ENCODE measurements around the gene P2RX1.

GRCh38 chr17:3915995-3916696, at the start of gene P2RX1:
- no peak for TF ChIP-seq POLR2A (IDR thresholded peaks at IDR 0.05; ENCODE audit: low read length)
- no peak for TF ChIP-seq CTCF (IDR thresholded peaks at IDR 0.05)
- no peak for TF ChIP-seq RFX5 (IDR thresholded peaks at IDR 0.05)
- no peak for TF ChIP-seq FOSL2 (IDR thresholded peaks at IDR 0.05)
- TF ChIP-seq FOSL2 (CRISPR knock-in tag; IDR thresholded peaks at IDR 0.05): no peak
- no peak for TF ChIP-seq BCL3 (IDR thresholded peaks at IDR 0.05)
- TF ChIP-seq JUN (IDR thresholded peaks at IDR 0.05): no peak
- no peak for TF ChIP-seq CHD2 (IDR thresholded peaks at IDR 0.05; ENCODE audit: low read length, partially characterized antibody)
- no peak for TF ChIP-seq EHMT2 (IDR thresholded peaks at IDR 0.05; ENCODE audit: low read depth)
